Body of pancreas (tissue), 4 donors: ENCODE data around the gene TTYH1.

ENCODE experiments used
- POLR2A ChIP-seq, 3 donors: fragments of 450-650 bp; IDR thresholded peaks; one replicate each; pipeline ENCODE4 v1.6.1; 2016; ENCODE audit warnings: antibody characterized with exemption in 3 of 3, mild to moderate bottlenecking in 2 of 3
- TF ChIP-seq, protein P1 (sequence below), 7 experiments: fragments of 450-650 bp in 4 of 7; fragments of 200-600 bp in 3 of 7; sonication (generic) in 3 of 7; IDR thresholded peaks; one replicate each; pipeline ENCODE4 v1.5.1; 2016 to 2019; ENCODE audit warnings: antibody characterized with exemption in 7 of 7

DNA sequence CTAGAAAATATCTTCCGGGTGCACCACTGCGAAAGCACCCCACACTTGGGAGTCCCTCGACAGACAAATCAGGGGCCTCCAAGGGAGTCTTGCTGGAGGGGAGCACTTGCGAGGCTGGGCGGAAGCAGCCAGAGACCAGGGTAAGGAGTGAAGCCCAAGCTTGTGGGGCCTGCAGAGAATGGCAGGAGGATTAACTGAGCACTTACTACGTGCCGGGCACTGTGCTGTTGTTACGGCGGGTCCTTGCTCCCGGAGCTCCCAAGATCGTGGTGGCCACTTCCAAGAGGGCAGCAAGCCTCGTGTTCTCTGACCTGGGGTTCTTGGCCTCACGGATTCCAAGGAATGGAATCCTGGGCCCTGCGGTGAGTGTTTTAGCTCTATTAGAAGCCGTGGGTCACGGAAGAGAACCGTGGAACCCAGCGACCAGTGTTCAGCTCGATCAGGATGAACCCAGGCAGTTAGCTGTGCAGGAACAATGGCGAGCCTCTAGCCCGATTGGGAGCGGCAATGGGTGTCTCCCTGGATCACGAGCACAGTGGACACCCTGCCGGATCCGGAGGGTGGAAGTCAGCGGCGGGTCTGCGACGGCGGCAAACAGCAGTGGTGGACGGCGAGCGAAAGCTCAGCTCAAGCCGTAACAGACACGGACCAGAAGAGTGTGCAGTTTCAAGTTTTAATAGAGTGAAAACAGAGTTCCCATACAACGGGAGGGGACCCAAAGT is 9.6 kb downstream of the TTYH1 start:
- no peak for TF ChIP-seq POLR2A (IDR thresholded peaks at IDR 0.05)
- TF ChIP-seq, protein P1, sequence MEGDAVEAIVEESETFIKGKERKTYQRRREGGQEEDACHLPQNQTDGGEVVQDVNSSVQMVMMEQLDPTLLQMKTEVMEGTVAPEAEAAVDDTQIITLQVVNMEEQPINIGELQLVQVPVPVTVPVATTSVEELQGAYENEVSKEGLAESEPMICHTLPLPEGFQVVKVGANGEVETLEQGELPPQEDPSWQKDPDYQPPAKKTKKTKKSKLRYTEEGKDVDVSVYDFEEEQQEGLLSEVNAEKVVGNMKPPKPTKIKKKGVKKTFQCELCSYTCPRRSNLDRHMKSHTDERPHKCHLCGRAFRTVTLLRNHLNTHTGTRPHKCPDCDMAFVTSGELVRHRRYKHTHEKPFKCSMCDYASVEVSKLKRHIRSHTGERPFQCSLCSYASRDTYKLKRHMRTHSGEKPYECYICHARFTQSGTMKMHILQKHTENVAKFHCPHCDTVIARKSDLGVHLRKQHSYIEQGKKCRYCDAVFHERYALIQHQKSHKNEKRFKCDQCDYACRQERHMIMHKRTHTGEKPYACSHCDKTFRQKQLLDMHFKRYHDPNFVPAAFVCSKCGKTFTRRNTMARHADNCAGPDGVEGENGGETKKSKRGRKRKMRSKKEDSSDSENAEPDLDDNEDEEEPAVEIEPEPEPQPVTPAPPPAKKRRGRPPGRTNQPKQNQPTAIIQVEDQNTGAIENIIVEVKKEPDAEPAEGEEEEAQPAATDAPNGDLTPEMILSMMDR (IDR thresholded peaks at IDR 0.05) = no peak
